ENCODE measurements around the gene UBAC1. TPM values are rescaled to one million over a fixed set of nuclear protein-coding genes. Genes with fewer than 3 reads are reported as not detected.

Gene UBAC1
- total and polyA plus RNA-seq, 9 of the 15 experiments (the other 6 are each of a cell fraction or from before 2014, with no cell fraction given), result 94.0 to 399 (median 228) TPM

GRCh38 chr9:135989722-135990467 lies 28.7 kb upstream of the UBAC1 start:
- CTCF ChIA-PET (ENCODE audit: low intra/inter-chr PET ratio), result no interaction called here
- Histone ChIP-seq H3K79me2 (ENCODE audit: control insufficient read depth, insufficient read depth, low read length) (no peaks in the 10 kb centered on the region), H3K9me1 (ENCODE audit: control insufficient read depth, insufficient read depth, low read length) (no peaks in the 10 kb centered on the region), H3K27me3 (ENCODE audit: control insufficient read depth in 2 of 2, insufficient read depth in 2 of 2, low read length in 2 of 2) (no peaks in the 10 kb centered on the region), H3K4me1 (replicated peaks in 1 of 2; ENCODE audit: control insufficient read depth in 2 of 2, insufficient read depth in 2 of 2, low read length in 2 of 2) (peaks cover 32 to 93% of the 10 kb centered on the region in 2 experiments), H3K9me3 (replicated peaks; ENCODE audit: control insufficient read depth, insufficient read depth, low read depth, low read length) (no peaks in the 10 kb centered on the region), H3K27ac (ENCODE audit: extremely low read depth, low read depth, low read length) (no peak overlapping the region), H4K20me1 (replicated peaks; ENCODE audit: control insufficient read depth, insufficient read depth, low read length) (no peaks in the 10 kb centered on the region), H3K4me2 (ENCODE audit: insufficient read depth, low read length) (peak overlapping the region; percentile 35; the same call in 1 of the 2 replicates), H3K9ac (ENCODE audit: insufficient read depth in 1 of 2, low read depth in 2 of 2, low read length in 2 of 2) (no peak overlapping the region), H2AFZ (ENCODE audit: low read depth, low read length) (no peak overlapping the region), H3K4me3 (no peak overlapping the region), H3K36me3 (ENCODE audit: control insufficient read depth, insufficient read depth, low read length) (no peaks in the 10 kb centered on the region)
- FAIRE-seq (no peak), ATAC-seq (no peak), DNase-seq (ENCODE audit: extremely low read depth in 1 of 4, low spot score in 3 of 4) (no peak)
- in situ Hi-C loops (cut with MboI), result no loop called here
- WGBS (ENCODE audit: insufficient coverage, low coverage, missing lambda C conversion rate), result 71% methylated on average over 16 of the region's 36 CpGs
- no TSS peak for BruUV-seq (replicated peaks)
- TF ChIP-seq TARDBP (IDR thresholded peaks at IDR 0.05), result no peak
- TF ChIP-seq ZBTB11 (CRISPR knock-in tag; IDR thresholded peaks at IDR 0.05), result no peak
- no peak for TF ChIP-seq ZNF780A (CRISPR knock-in tag; IDR thresholded peaks at IDR 0.05)
- POLR2A ChIA-PET, result no interaction called here
- intact Hi-C loops (cut with micrococcal nuclease), result no loop called here
